ENCODE results near the gene DNAJC1. TPM values are rescaled to one million over a fixed set of nuclear protein-coding genes. Genes with fewer than 3 reads are reported as not detected.

Gene DNAJC1
- total and polyA plus RNA-seq, 2 of the 8 experiments (the other 6 are each of a cell fraction or from before 2014, with no cell fraction given) = 6.8 to 14.8 TPM

GRCh38 chr10:21814866-21815265 is 188.7 kb downstream of the DNAJC1 start (continued):
- TF ChIP-seq BCL11A (IDR thresholded peaks at IDR 0.05; ENCODE audit: low read depth in 2 of 2, low read length in 2 of 2) = no peak
